NCI-H146 (cell line): ENCODE results near the gene SLFN13.
"Not testable (repeated sequence)": the region's sequence is repeated elsewhere in the genome, so short reads cannot be mapped to it uniquely, and the experiment has no call there.

ENCODE experiments used
- DNase-seq: peaks from one replicate; lab custom pipeline; 2025; lab: John Stamatoyannopoulos, UW

The SLFN13 gene

GRCh38 chr17:35433075-35433894, 15.3 kb downstream of the SLFN13 start:
- DNase-seq, result no peak

GRCh38 chr17:35432176-35433074, 16.1 kb downstream of the SLFN13 start, which contains the start of gene SLFN12:
SLFN12 (minus strand) TSS chr17:35432500; CDS start chr17:35423028, 9,472 bp downstream.
- no peak for DNase-seq

GRCh38 chr17:35429702-35430101, 18.9 kb downstream of the SLFN13 start:
- DNase-seq, result no peak

GRCh38 chr17:35428229-35428628, 20.3 kb downstream of the SLFN13 start:
- no peak for DNase-seq

GRCh38 chr17:35423761-35424160, 24.8 kb downstream of the SLFN13 start:
- DNase-seq, result no peak

- not testable (repeated sequence) for DNase-seq
Observed at GRCh38 chr17:35421069-35421468, 27.5 kb downstream of the SLFN13 start.

GRCh38 chr17:35416659-35417058, 31.9 kb downstream of the SLFN13 start:
- DNase-seq, result no peak

GRCh38 chr17:35414707-35415106, 33.9 kb downstream of the SLFN13 start:
- DNase-seq, result not testable (repeated sequence)

GRCh38 chr17:35414247-35414646, 34.3 kb downstream of the SLFN13 start:
- DNase-seq, result no peak

- no peak for DNase-seq
Observed at GRCh38 chr17:35407531-35407930, 41.0 kb downstream of the SLFN13 start.

GRCh38 chr17:35406568-35406967, 42.0 kb downstream of the SLFN13 start:
- no peak for DNase-seq

- DNase-seq, result no peak
Observed at GRCh38 chr17:35404360-35404759, 44.2 kb downstream of the SLFN13 start.

- DNase-seq, result not testable (repeated sequence)
Observed at GRCh38 chr17:35393783-35394182, 54.8 kb downstream of the SLFN13 start.

- DNase-seq, result no peak
Observed at GRCh38 chr17:35390663-35391062, 57.9 kb downstream of the SLFN13 start.

- no peak for DNase-seq
Observed at GRCh38 chr17:35390156-35390555, 58.4 kb downstream of the SLFN13 start.

- DNase-seq, result no peak
Observed at GRCh38 chr17:35387496-35387895, 61.1 kb downstream of the SLFN13 start.
